GM18519 (cell line): Measurements from ENCODE around the gene RIOK3.
A peak's percentile ranks its signal among the peaks of the same experiment; 100 is the strongest.
"Not testable (repeated sequence)": the region's sequence is repeated elsewhere in the genome, so short reads cannot be mapped to it uniquely, and the experiment has no call there.

Experiments
- ATAC-seq: cut with Tn5 transposase; IDR thresholded peaks from one replicate; pipeline ENCODE4 v1.9.1; 2021; ENCODE audit warnings: mild to moderate bottlenecking, moderate library complexity; ENCODE audit not compliant: unreplicated experiment, low FRiP score

RIOK3 gene, protein sequence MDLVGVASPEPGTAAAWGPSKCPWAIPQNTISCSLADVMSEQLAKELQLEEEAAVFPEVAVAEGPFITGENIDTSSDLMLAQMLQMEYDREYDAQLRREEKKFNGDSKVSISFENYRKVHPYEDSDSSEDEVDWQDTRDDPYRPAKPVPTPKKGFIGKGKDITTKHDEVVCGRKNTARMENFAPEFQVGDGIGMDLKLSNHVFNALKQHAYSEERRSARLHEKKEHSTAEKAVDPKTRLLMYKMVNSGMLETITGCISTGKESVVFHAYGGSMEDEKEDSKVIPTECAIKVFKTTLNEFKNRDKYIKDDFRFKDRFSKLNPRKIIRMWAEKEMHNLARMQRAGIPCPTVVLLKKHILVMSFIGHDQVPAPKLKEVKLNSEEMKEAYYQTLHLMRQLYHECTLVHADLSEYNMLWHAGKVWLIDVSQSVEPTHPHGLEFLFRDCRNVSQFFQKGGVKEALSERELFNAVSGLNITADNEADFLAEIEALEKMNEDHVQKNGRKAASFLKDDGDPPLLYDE

GRCh38 chr18:23452728-23453679, at the start of gene RIOK3:
RIOK3 (plus strand) TSS chr18:23453287; CDS start chr18:23453440, 153 bp downstream.
- ATAC-seq, result peak; percentile 97

DNA sequence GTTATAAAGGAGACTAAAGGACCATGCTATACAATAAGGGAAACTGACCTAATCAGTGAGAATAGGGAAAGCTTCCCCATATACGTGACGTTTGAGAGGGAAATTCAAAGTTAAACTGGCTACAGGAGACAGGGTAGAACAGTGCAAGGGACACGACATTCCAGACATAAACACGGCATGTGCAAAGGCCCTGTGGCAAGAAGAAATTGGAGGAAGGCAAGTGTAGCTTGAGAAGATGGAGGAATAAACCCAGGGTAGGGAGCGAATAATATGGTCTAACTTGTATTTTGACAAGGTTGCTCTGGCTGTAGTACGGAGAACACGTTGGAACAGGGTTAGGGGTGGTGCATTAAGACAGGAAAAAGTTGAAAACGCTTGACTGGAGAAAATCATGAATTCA, 49.8 kb upstream of the RIOK3 start:
- ATAC-seq, result no peak

DNA sequence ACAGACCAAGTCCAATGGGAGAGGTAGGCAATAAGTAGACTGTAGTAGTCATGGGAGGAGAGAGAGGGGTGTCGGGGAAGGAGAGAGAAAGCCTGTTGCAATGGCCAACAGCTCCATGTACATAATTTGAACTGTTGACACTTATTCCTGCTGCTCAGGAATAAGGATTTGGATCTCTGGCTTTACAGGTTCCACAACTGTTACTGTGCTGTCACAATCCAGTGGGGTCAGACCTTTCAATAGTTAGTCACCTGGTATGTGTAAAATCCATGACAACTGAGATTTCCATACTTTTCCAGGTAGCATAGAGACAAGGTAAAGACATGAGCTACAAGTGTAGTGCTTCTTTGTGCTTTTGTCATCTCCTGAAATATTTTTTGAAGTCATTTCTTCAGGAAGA, 47.5 kb upstream of the RIOK3 start:
- no peak for ATAC-seq

DNA sequence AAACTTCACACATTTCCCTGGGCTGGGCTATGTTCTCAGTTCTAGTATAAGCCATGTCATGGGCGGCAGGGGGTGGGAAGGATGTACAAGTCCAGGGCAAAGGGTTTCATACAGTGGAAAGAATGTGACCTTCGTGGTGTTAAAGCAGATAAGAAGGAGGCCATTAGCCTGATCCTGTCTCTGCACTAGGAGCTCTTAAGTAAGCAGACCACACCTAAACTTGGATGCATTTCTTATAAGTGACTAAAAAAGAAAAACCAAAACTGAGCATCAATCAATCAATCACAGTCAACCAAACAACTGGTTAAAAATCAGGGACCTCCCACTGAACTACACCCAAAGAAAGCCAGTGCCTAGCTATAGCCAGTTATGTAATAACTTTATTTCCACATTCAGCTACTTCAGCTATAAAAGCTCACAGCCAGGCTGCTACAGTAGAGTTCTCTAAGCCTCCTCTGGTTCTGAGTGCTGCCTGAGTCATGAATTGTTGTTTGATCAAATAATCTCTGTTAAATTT, 46.8 kb upstream of the RIOK3 start:
- ATAC-seq, result no peak

GRCh38 chr18:23412351-23412964, 40.6 kb upstream of the RIOK3 start:
- ATAC-seq, result no peak

- no peak for ATAC-seq
Observed at GRCh38 chr18:23415515-23415914, 37.6 kb upstream of the RIOK3 start.

- ATAC-seq, result no peak
Observed at GRCh38 chr18:23416298-23416697, 36.8 kb upstream of the RIOK3 start.

DNA sequence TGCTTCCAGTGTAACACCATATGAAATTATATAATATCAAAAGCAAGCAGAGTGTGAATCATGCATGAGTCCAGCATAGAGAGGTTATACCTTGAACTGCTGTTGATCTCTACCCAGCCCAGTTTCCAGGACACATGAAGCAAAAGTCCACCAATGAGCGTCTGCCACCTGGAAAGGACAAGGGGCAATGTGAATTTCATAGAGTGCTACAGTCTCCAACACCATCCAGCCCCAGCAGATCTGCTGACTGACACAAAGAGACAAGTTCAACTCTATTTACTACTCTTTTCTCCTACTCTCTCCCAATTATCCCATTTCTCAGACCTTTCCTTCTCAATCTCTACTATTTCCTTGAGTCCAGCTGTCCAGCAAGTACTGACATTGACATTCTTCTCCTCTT, 31.8 kb upstream of the RIOK3 start:
- ATAC-seq, result no peak

- ATAC-seq, result peak; percentile 65
Observed at GRCh38 chr18:23422751-23423418, 30.2 kb upstream of the RIOK3 start.

DNA sequence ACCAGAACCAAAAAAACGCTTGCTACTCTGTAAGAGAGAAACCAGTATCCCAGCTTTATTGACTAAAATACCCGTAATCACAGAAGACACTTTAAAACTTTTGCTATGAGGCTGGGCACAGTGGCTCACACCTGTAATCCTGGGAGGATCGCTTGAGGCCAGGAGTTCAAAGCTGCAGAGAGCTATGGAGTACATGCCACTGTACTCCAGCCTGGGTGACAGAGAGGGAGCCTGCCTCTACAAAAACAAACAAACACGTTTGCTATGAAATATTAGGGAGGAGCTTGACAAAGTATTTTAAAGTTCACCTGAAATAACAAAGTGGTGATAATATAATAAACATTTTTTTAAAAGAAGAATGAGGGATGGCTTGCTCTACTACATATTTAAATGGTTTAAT, 28.5 kb upstream of the RIOK3 start:
- no peak for ATAC-seq

DNA sequence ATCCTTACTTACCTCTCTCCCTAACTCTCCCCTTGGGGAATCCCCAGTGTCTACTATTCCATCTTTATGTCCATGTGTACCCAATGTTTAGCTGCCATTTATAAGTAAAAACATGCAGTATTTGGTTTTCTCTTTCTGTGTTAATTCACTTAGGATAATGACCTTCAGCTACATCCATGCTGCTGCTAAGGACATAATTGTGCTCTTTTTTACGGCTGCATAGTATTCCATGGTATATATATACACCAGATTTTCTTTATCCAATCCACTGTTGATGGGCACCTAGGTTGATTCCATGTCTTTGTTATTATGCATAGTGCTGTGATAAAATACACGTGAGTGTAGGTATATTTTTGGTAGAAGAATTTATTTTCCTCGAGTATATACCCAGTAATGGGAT, 24.3 kb upstream of the RIOK3 start:
- ATAC-seq, result no peak

DNA sequence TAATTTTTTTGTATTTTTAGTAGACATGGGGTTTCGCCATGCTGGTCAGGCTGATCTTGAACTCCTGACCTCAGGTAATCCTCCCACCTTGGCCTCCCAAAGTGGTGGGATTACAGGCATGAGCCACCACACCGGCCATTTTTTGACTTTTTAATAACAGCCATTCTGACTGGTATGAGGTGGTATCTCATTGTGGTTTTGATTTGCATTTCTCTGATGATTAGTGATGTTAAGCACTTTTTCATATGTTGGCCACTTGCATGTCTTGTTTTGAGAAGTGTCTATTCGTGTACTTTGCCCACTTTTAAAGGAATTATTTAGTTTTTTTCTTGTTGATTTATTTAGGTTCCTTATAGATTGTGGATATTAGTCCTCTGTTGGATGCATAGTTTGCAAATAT, 23.5 kb upstream of the RIOK3 start:
- ATAC-seq, result not testable (repeated sequence)

- no peak for ATAC-seq
Observed at GRCh38 chr18:23433360-23433759, 19.7 kb upstream of the RIOK3 start.

DNA sequence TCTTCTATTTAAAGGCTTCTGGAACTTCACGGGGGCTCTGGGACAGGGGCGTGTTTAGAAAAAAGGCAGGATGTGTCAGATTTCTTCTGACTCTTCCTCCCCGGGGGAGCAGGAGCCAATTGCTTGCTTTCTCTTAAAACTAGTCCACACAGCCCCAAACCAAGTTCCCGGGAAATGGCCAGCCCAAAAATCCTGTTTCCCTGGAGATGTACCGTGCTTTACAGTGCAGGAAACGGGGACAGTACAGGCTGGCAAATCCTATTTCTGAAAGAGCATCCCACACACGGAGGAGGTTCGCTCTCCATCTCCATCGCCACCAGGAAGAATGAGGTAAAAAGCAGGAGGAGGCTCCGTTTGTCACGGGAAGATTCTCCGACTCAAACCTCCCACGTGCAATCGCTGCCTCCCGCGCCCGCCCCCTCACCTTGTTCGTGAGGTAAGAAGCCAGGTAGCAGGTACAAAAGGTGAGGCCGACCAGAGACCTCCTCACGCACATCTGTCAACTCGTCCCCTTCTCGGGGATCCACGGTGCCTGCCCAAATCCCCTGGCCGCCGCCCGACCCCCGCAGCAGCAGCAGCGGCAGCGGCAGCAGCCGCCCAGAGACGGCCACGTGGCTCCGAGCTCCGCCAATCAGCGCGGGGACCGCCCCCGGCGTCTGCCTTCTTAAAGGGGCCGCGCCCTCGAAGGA, 15.6 kb upstream of the RIOK3 start:
- peak; percentile 72 for ATAC-seq

DNA sequence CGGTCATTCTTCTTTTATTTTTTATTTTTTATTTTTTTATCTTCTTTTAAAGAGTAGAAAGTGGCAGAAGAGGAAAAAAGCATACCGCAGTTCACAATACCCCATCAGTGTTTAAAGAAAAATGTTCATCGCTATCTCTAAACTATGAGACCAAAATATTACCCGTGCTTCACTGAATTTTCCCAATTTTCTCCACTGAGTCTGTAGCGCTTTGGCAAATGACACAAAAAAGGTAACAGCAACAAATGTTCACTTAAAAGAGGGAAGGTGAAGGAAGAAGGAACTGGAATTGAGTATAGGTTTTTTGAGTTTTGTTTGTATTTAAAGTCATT, 15.1 kb upstream of the RIOK3 start:
- ATAC-seq, result no peak

- no peak for ATAC-seq
Observed at GRCh38 chr18:23438608-23439366, 14.3 kb upstream of the RIOK3 start.

GRCh38 chr18:23440131-23440530, 13.0 kb upstream of the RIOK3 start:
- no peak for ATAC-seq

DNA sequence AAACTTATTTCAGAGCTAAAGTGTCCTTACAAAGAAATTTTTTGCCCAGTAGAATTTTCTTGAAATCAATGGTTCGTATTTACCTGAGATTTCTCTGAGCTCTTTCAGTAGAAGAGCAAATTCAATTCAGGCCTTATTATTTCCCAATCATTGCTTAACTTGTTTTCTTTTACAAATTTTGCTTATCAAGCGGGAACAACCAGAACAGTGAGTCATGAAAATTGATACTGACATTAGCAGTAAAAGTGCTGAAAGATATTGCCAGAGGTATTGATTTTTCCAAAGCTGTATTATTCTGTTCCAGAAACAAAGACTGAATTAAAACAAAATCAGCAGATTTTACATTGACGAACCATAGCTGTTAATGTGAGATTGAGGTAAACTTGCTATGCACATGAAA, 10.1 kb upstream of the RIOK3 start:
- no peak for ATAC-seq

DNA sequence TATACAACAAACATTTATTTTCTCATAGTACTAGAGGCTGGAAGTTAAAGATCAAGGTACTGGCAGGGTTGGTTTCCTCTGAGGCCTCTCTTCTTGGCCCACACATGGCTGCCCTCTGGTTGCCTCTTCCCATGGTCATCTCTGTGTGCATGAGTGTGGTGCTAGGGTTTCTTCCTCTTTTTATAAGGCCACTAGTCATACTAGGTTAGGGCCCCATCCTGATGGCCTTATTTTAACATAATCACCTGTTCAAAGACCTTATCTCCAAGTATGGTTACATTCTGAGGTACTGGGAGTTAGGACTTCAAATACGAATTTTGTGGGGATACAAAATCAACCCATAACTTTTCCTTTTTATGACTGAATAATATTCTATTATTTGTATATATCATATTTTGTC, 4.8 kb upstream of the RIOK3 start:
- no peak for ATAC-seq
